IPS-NIHi7 (cell line): ENCODE data around the gene PBX4.

ENCODE experiments used
- DNase-seq: peaks from one replicate; pipeline ENCODE4 v3.0.0; 2012; ENCODE audit warnings: mixed read lengths; ENCODE audit errors: extremely low spot score

The PBX4 gene

DNA sequence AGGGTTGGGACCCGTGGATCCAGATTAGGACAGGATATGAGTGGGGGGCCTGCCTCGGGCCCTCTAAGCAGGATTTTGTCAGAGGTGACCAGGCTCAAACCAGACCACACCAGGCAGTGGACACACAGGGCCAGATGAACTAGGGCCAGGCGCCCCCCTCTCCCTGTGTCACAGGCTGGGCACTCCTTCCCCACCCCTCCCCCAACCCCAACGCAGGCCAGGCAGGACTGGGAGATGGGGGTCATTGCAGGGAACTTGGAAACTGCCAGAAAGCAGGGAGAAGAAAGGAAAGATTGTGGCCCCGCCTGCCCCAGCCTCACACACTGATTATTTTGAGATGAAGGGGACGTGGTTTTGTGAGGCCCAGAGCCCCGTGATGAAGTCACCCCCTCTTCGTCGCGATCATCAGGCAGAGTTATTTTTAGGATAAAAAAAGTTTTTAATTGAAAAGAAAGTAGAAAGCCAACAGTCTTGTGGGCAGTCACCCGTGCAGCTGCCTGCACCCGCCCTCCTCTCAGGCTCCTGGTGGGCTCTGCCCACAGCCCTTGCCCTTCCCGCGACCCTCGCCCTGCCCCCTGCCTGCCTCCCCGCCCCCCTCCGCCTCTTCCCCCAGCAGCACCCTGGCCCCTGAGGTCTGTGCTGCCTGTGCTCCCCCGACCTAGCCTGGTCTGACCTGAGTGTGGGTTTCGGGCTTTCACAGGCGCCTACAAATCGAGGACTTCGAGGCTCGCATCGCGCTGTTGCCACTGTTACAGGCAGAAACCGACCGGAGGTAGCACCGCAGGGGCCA, 91.7 kb downstream of the PBX4 start:
- DNase-seq = no peak

GRCh38 chr19:19525611-19526380, 92.7 kb downstream of the PBX4 start:
- no peak for DNase-seq

DNA sequence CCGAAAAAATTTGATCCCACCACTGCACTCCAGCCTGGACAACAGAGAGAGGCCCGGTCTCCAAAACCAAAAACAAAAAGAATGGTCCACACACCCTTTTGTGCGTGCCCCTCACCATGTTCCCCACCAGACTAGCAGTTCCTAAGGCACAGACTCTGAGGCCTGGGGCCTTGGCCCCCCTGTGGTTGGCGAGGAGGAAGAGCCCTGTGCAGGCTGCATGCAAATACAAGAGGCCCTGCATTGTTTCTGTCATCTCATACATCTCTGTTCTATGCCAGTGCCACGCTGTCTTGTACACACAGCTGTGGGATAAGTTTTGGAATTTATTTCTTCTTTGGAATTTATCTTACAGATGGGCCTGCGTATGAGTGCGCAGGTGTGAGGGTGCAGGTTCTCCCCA, 94.4 kb downstream of the PBX4 start:
- no peak for DNase-seq

DNA sequence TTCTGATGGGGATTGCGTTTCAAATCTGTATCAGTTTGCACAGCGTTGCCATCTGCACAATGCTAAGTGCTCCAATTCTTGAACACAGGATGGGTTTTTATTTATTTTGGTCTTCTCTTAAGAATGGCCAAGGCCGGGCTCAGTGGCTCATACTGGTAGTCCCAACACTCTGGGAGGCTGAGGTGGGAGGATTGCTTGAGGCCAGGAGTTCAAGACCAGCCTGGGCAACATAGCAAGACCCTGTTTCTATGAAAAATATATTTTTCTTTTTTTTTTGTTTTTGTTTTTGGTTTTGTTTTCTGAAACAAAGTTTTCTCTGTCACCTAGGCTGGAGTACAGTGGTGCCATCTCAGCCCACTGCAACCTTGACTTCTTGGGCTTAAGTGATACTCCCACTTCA, 95.3 kb downstream of the PBX4 start:
- no peak for DNase-seq

GRCh38 chr19:19520989-19521388, 97.5 kb downstream of the PBX4 start:
- no peak for DNase-seq

- DNase-seq = no peak
These were observed 101.3 kb downstream of the PBX4 start for GRCh38 chr19:19517235-19517619.

GRCh38 chr19:19515642-19516519, 102.6 kb downstream of the PBX4 start, which contains the start of gene NDUFA13:
TSS of gene NDUFA13 (plus strand) at chr19:19516225. CDS start at chr19:19516239, 14 bp downstream.
- peak; percentile 90 for DNase-seq

DNA sequence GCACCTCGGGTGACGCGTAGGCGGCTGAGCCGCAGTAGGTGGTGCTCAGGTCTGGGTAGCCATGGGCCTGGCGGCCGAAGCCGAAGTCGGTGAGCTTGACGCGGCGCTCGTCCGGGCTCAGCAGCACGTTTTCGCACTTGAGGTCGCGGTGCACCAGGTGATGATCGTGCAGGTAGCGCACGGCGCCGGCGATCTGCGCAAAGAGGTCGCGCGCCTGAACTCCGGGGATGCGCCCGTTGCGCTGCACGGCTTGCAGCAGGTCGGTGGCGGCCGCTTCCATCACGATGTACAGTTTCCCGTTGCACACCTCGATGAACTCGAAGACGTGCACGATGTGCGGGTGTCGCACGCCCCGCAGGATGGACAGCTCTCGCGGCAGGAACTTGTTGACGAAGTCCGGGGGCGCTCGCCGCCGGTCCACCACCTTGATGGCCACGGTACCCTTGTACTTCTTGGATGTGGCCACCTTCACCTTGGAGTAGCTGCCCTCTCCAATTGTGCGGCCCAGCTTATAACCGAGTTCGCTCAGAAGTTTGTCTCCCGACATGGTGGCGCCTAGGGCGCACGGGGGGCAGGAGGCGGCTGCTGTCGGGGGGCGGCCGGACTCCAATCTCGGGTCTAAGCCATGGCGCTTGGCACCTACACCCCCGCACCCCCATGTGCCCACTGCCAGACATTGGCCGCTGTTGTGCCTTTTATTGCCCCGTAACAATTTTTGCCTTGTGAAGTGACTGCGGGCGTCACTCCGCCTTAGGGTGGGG, 103.4 kb downstream of the PBX4 start, which contains the start of gene TSSK6:
Gene TSSK6, minus strand, starts transcription at position 668 of the 761 bp plus-strand sequence. Its CDS starts 121 bp downstream, at position 547.
- DNase-seq = no peak

GRCh38 chr19:19514215-19514657, 104.3 kb downstream of the PBX4 start:
- no peak for DNase-seq

DNA sequence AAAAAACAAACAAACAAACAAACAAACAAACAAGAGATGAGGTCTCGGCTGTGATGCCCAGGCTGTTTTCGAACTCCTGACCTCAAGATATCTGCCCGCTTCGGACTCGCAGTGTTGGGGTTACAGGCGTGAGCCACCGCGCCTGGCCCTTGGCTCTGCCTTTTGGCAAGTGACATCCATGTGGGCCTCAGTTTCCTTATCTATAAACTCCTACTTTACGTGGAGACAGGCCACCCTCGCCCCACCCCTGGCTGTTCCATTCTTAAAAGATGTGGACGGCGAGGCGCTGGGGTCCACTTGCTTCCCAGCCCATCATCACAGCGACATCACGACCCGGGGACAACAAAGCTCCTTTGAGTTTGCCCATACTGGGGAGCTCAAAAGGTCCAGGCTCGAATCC, 104.8 kb downstream of the PBX4 start:
- no peak for DNase-seq
